Smooth muscle cell (in vitro differentiated cells): ENCODE data around the gene SDF2. TPM values are rescaled to one million over a fixed set of nuclear protein-coding genes. Genes with fewer than 3 reads are reported as not detected.

Experiments
- DNase-seq: peaks from one replicate; lab custom pipeline; 2025; ENCODE audit not compliant: unreplicated experiment; lab: John Stamatoyannopoulos, UW
- H2AFZ ChIP-seq: fragments of 200-600 bp; sonication (generic); 2 replicates; pipeline ENCODE4 v1.6.0; 2016; ENCODE audit warnings: antibody characterized with exemption, low read depth, mild to moderate bottlenecking
- H3F3A ChIP-seq: fragments of 200-600 bp; sonication (generic); 2 replicates; pipeline ENCODE4 v1.6.0; 2017; ENCODE audit warnings: antibody characterized with exemption, low read depth
- H3K27ac ChIP-seq: fragments of 200-600 bp; sonication (generic); 2 replicates; pipeline ENCODE4 v1.5.1; 2016; ENCODE audit warnings: low read depth, mild to moderate bottlenecking
- H3K27me3 ChIP-seq: fragments of 200-600 bp; sonication (generic); 2 replicates; pipeline ENCODE4 v1.6.1; 2016; ENCODE audit warnings: low read depth, mild to moderate bottlenecking
- H3K36me3 ChIP-seq: fragments of 200-600 bp; sonication (generic); 2 replicates; pipeline ENCODE4 v1.5.1; 2016; ENCODE audit warnings: low read depth
- H3K4me1 ChIP-seq: fragments of 200-600 bp; sonication (generic); 2 replicates; pipeline ENCODE4 v1.5.1; 2016; ENCODE audit warnings: low read depth
- H3K4me2 ChIP-seq: fragments of 200-600 bp; sonication (generic); 2 replicates; pipeline ENCODE4 v1.6.0; 2016; ENCODE audit warnings: mild to moderate bottlenecking
- H3K4me3 ChIP-seq: fragments of 200-600 bp; sonication (generic); 2 replicates; pipeline ENCODE4 v1.5.1; 2016; ENCODE audit warnings: mild to moderate bottlenecking
- H3K79me2 ChIP-seq: fragments of 200-600 bp; sonication (generic); 2 replicates; pipeline ENCODE4 v1.6.0; 2016; ENCODE audit warnings: low read depth, mild to moderate bottlenecking
- H3K9ac ChIP-seq: fragments of 200-600 bp; sonication (generic); 2 replicates; pipeline ENCODE4 v1.6.0; 2016; ENCODE audit warnings: low read depth
- H3K9me3 ChIP-seq: fragments of 200-600 bp; sonication (generic); replicated peaks from 2 replicates; pipeline ENCODE4 v1.5.1; 2016; ENCODE audit warnings: low read depth
- H4K20me1 ChIP-seq: fragments of 200-600 bp; sonication (generic); 2 replicates; pipeline ENCODE4 v1.6.0; 2016; ENCODE audit warnings: low read depth
- CTCF ChIP-seq: fragments of 200-600 bp; sonication (generic); IDR thresholded peaks from 2 replicates; pipeline ENCODE4 v1.5.1; 2017; ENCODE audit warnings: borderline replicate concordance, mild to moderate bottlenecking, antibody characterized with exemption; ENCODE audit not compliant: insufficient read depth, poor library complexity, severe bottlenecking
- WGBS: methylation state at CpG from one replicate; pipeline ENCODE4 v1.1.7; 2016; ENCODE audit warnings: low lambda C conversion rate; 5-methylcytosine and 5-hydroxymethylcytosine counted together
- polyA plus RNA-seq: library from polyadenylated mRNA; unstranded; fragments of >200 nt; fragmentation: Nextera tagmentation; extraction: Ambion mirVana; gene quantifications from 2 replicates; pipeline ENCODE4 v1.2.1, GENCODE V29; 2016
- total RNA-seq: library from RNA; depleted of rRNA; stranded (reverse); fragments of >200 nt; gene quantifications from 2 replicates; pipeline ENCODE4 v1.2.3, GENCODE V29; 2014

SDF2 gene
- total and polyA plus RNA-seq, 2 experiments from 2014 or later, result 88.6 to 96.5 TPM

GRCh38 chr17:28624148-28624547 lies 37.6 kb downstream of the SDF2 start:
- DNase-seq, result no peak
- peaks cover 26% of the 10 kb centered on the region for H3K36me3 ChIP-seq
- no peaks in the 10 kb centered on the region for H3K4me1 ChIP-seq
- no peak overlapping the region for H3K4me3 ChIP-seq
- H3K9me3 ChIP-seq, result no peaks in the 10 kb centered on the region
- no peaks in the 10 kb centered on the region for H3F3A ChIP-seq
- no peak overlapping the region for H3K27ac ChIP-seq
- no peaks in the 10 kb centered on the region for H3K27me3 ChIP-seq
- H3K4me2 ChIP-seq, result no peak overlapping the region
- no peaks in the 10 kb centered on the region for H3K79me2 ChIP-seq
- H2AFZ ChIP-seq, result no peak overlapping the region
- no peaks in the 10 kb centered on the region for H4K20me1 ChIP-seq
- WGBS, result 98% methylated on average over 2 of the region's 2 CpGs
- H3K9ac ChIP-seq, result no peak overlapping the region
- TF ChIP-seq CTCF, result no peak

GRCh38 chr17:28623696-28624095 lies 38.0 kb downstream of the SDF2 start:
- no peak for DNase-seq
- Histone ChIP-seq H3K9ac (no peak overlapping the region), H3K9me3 (no peaks in the 10 kb centered on the region), H3K27ac (no peak overlapping the region), H3K79me2 (no peaks in the 10 kb centered on the region), H4K20me1 (no peaks in the 10 kb centered on the region), H3F3A (no peaks in the 10 kb centered on the region), H3K4me1 (no peaks in the 10 kb centered on the region), H3K4me3 (no peak overlapping the region), H3K36me3 (peaks cover 28% of the 10 kb centered on the region), H3K4me2 (no peak overlapping the region), H3K27me3 (no peaks in the 10 kb centered on the region), H2AFZ (no peak overlapping the region)
- 92% methylated on average over 4 of the region's 4 CpGs for WGBS
- TF ChIP-seq CTCF, result no peak

- no peaks in the 10 kb centered on the region for H4K20me1 ChIP-seq
- DNase-seq, result no peak
- H3F3A ChIP-seq, result no peaks in the 10 kb centered on the region
- peaks cover 37% of the 10 kb centered on the region for H3K36me3 ChIP-seq
- H3K4me3 ChIP-seq, result no peak overlapping the region
- WGBS, result 99% methylated on average over 3 of the region's 3 CpGs
- no peaks in the 10 kb centered on the region for H3K9me3 ChIP-seq
- no peaks in the 10 kb centered on the region for H3K79me2 ChIP-seq
- no peaks in the 10 kb centered on the region for H3K27me3 ChIP-seq
- H3K4me2 ChIP-seq, result no peak overlapping the region
- no peak overlapping the region for H2AFZ ChIP-seq
- no peak for TF ChIP-seq CTCF
- no peak overlapping the region for H3K27ac ChIP-seq
- H3K9ac ChIP-seq, result no peak overlapping the region
- H3K4me1 ChIP-seq, result no peaks in the 10 kb centered on the region
Measured at GRCh38 chr17:28622186-28622585, 39.5 kb downstream of the SDF2 start.

- H3K27me3 ChIP-seq, result no peaks in the 10 kb centered on the region
- no peak overlapping the region for H3K4me3 ChIP-seq
- H4K20me1 ChIP-seq, result no peaks in the 10 kb centered on the region
- H2AFZ ChIP-seq, result no peak overlapping the region
- H3K4me2 ChIP-seq, result no peak overlapping the region
- TF ChIP-seq CTCF, result no peak
- H3K9ac ChIP-seq, result no peak overlapping the region
- DNase-seq, result no peak
- peaks cover 46% of the 10 kb centered on the region for H3K36me3 ChIP-seq
- no peak overlapping the region for H3K27ac ChIP-seq
- H3K79me2 ChIP-seq, result no peaks in the 10 kb centered on the region
- no peaks in the 10 kb centered on the region for H3K9me3 ChIP-seq
- no peaks in the 10 kb centered on the region for H3F3A ChIP-seq
- H3K4me1 ChIP-seq, result no peaks in the 10 kb centered on the region
- WGBS, result 96% methylated on average over 2 of the region's 2 CpGs
Measured at GRCh38 chr17:28620010-28620409, 41.7 kb downstream of the SDF2 start.
